Measurements from ENCODE around the gene PLEKHA6.

Gene PLEKHA6

GRCh38 chr1:204218552-204218951, 141.2 kb downstream of the PLEKHA6 start:
- no peak for DNase-seq (ENCODE audit: low read depth in 2 of 2, low spot score in 1 of 2)

DNA sequence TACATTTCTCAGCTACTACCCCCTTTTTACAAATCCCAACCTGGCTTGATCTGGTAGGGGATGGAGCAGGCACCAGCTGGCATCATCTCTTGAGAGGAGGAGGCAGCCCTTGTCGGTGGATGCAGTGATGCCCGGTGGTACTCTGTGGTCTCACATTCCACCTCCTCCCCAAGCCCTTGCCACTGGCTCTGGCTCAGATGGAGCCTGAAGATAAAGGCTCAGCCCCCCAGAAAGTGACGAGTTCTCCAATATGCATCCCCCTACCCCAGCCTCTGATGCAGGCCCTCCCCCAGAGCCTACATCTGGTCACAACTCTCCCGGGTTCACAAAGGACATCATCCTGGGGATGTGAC, 142.1 kb downstream of the PLEKHA6 start:
- DNase-seq (ENCODE audit: low read depth in 2 of 2, low spot score in 1 of 2), result no peak

DNA sequence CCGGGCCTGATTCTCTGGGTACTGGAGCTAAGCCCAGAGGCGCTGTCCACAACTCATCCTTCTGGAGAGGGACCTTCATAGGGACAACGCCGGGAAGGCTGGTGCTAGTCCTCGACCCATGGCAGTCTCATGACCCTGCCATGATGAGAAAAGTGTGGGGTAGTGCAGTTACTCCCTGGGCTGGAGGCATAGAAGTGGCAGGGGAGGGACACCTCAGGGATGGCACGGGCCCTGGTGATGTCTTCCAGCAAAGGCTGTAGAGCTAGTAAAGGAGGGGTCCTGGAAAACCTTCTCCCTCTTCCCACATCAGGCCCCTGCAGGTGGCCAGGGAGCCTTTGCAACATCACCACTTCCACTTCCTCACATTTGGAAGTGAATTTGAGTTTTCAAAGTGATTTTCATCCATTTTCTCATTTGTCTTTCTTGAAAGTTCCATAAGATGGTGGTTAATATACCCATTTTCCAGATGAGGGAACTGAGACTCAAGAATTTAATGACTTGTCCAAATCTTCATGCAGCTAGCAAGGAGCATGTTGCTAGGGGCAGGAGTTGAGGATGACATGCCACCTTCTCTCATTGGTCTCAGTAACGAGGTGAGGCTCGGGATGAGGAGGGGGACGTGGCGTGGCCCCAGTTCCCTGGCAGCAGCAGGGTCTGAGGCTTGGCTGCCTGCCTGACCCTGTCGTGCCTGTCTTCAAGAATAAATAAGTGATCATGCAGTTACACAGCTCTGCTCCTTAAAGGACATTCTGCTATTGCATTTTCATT, 142.7 kb downstream of the PLEKHA6 start:
- DNase-seq (ENCODE audit: low read depth in 2 of 2, low spot score in 1 of 2), result no peak

DNA sequence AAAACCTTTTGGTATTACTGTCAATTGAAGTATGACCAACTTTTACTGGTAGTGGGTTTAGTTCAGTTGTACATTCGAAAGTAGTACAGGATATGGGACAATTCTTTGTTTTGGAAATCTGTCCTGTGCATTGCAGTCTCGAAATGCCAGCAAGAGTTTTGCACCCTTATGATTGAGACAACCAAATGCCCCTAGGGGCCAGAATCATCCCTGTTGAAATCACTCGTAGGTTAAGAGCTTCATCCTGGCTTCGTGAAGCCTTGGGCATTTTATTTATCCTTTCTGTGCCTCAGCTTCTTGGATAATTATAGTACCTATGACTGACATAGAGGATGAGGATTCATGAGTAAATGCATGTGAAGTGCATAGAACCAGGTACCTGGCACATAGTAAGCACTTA, 143.5 kb downstream of the PLEKHA6 start:
- no peak for DNase-seq (ENCODE audit: low read depth in 2 of 2, low spot score in 1 of 2)

DNA sequence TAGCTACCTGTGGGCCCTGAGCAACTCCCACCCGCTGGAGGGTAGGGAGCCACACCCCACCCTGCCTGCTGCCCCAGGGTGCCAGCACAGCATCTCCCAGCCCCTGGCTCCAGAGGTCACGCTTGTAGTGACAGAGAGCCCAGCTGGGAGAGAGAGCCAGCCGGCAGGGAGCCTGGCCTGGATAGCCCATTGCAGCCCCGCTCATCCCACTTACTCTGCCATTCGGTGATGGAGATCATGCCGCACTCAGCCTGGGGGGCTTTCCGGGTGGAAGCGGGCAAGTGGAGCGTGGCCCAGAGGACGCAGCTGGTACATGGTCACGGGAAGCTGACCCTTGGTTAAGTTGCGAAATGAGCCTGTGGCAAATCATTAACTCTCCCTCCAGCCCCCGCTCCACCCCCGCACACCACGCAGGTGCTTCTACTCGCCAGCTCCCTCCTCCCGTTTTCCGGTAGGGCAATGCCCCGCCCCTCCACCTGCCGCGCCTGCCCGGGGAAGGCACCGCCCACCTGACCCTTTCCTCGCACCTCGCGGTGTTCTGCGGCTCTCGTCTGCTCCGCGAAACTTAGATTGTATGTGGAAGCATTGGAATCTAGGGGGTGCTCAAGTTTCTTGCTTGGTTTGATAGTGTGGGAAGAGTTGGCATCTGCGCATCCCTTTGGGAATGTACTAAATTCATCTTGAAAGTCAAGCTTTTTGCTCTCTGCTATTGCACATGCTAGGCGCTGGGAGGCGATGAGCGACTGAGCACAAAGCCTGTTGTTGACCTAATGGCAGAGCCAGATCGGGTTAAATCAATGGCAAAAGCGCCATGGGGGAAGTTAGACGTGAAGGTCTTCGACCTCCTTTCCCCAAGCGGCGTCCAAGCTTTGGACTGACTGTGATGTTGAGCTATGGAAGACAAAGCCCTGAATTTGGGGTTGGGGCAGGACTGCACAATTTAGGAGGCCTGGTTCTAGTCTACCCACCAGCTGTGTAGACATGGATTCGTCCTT, 145.8 kb downstream of the PLEKHA6 start, which contains the start of gene GOLT1A:
TSS of gene GOLT1A (minus strand) at position 321 of the 995 bp plus-strand sequence. CDS start at position 239, 82 bp downstream.
- DNase-seq (ENCODE audit: low read depth in 2 of 2, low spot score in 1 of 2), result no peak

- no peak for DNase-seq (ENCODE audit: low read depth in 2 of 2, low spot score in 1 of 2)
Measured at GRCh38 chr1:204212715-204213114, 147.0 kb downstream of the PLEKHA6 start.

DNA sequence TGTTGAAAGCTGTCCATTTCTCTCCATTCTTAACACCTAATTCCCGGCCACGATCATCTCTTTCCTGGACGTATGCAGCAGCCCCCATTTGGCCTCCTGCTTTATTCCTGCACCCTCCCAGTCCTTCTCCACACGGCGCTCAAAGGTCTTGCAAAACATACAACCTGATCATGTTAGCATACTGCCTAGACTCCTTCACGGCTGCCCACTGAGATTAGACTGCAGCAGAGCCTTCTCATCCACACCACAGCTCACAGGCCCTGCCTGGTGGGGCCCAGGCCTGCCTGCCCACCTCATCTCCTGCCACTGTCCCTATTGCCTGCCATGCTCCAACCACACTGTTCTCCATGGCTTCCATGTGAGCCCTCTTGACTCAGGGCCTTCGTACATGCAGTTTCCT, 148.7 kb downstream of the PLEKHA6 start:
- no peak for DNase-seq (ENCODE audit: low read depth in 2 of 2, low spot score in 1 of 2)

DNA sequence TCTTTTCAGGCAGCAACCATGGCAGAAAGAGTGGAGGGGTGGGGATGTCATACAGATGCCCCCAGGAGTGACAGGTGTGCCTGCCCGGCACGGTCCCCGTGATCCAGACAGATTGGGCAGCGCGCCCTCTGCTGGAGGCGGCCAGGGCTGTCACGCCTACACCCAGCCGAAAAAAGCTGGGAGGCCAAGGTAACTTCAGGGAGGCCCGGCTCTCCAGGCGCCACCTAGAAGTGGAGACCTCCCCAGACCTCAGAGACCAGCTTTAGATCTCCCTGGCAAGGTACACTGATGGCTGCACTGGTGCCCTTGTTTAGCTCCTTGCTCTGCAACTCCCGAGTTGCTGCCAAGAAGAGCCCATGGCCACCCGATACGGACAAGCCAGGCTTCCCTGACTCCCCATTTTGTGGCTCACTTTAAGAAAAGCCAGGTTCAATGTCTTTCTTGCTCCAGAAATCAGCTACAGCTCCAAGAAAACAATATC, 152.6 kb downstream of the PLEKHA6 start:
- peak; percentile 35 to 59 for DNase-seq (ENCODE audit: low read depth in 2 of 2, low spot score in 1 of 2)

DNA sequence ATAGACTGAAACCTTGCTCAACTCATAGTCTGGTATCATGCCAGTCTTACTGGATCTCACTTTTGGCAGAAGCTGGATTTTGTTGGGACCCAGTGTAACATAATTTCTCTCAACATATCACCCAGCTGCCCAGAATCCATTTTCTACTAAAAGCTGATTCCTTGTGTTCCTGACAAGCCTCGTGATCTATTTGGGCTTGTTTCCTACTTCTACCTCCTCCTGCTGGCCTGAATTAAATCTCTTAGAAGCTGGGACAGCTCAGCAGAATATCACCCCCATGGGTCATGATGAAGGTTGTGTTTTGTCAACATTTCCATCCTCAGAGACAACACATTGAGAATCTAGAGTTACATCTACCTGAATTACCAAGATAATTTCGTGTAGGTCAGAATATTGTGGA, 153.6 kb downstream of the PLEKHA6 start:
- no peak for DNase-seq (ENCODE audit: low read depth in 2 of 2, low spot score in 1 of 2)

DNA sequence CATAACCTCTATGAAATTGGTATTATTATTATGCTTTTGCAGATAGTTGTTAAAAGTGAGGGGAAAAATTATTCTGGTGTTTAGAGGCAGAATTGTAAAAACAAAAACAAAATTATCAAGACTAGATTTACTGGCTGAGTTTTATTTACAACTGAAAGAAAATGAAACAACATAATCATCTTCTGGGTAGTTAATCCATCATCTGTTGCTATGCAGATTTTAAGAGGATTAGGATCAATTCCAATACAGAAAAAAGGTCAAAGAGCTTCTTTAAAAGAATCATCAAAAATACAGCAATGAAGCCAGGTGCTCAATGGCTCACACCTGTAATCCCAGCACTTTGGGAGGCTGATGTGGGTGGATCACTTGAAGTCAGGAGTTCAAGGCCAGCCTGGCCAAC, 154.2 kb downstream of the PLEKHA6 start:
- DNase-seq (ENCODE audit: low read depth in 2 of 2, low spot score in 1 of 2), result no peak

GRCh38 chr1:204204944-204205343, 154.8 kb downstream of the PLEKHA6 start:
- no peak for DNase-seq (ENCODE audit: low read depth in 2 of 2, low spot score in 1 of 2)

- DNase-seq (ENCODE audit: low read depth in 2 of 2, low spot score in 1 of 2), result no peak
Measured at GRCh38 chr1:204203206-204203767, 156.4 kb downstream of the PLEKHA6 start.

GRCh38 chr1:204202481-204202880, 157.2 kb downstream of the PLEKHA6 start:
- DNase-seq (ENCODE audit: low read depth in 2 of 2, low spot score in 1 of 2), result no peak

- DNase-seq (ENCODE audit: low read depth in 2 of 2, low spot score in 1 of 2), result no peak
Measured at GRCh38 chr1:204201348-204202040, 158.2 kb downstream of the PLEKHA6 start.

DNA sequence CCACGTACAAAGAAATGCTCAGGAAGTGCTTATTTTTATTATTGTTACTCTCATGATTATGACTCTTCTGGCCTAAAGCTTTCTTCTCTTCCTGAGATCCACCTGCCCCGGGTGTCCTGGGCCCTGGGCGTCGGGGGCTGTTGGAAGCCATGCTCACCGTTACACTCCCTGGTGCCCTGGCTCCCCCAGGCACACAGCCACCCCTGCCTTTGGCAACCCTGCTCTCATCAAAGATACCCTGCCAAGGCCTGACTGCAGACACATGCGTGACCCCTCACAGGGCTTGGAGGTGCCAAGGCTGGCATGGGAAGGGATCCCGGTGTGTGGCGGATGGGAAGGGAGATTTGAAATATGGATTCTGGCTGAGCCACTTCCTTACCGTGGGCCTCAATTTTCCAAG, 160.2 kb downstream of the PLEKHA6 start:
- DNase-seq (ENCODE audit: low read depth in 2 of 2, low spot score in 1 of 2), result no peak

DNA sequence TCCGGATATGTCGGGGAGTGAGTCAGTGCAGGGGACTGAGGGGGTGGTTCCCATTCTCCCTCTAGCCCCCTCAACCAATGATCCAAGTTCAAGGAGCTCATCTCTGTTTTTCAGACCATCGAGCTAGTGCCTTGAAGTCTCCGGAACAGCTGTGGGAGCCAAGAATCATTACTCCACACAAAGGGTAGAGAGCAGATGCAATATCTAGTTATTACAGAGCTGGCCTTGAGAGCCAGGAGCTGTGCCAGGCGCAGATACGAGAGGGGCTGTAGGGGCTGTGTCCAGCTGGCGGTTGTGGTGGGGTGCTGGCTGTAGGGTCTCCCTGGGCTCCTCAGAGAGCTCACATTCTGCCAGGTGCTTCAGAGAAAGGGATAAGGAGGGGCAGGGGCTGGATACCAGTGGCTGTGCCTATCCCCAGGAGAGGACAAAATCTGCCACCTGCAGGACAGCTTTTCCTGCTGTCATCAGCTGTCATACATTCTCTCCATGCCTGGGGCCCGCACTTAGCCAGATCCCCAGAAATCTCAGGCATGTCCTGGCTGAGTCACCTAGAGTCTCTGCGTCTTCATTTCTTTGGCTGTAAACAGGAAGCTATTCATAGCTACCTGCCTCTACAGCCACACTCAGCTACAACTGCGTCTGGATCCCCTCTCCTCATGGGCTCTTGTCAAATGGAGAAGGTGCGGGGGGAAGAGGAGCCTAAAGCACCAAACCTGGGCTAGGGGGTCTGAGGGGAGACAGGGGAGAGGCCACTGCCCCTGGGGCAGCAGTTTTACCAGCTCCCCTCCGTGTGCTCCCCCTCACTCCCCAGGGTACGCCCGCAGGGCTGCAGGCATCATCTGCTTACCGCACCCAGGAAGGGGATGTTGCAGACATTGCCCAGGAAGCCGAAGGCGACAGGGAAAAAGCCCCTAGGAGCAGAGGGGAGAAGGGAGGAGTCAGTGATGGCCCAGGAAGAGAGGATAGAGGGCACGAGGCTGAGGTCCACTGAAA, 161.1 kb downstream of the PLEKHA6 start:
- no peak for DNase-seq (ENCODE audit: low read depth in 2 of 2, low spot score in 1 of 2)

DNA sequence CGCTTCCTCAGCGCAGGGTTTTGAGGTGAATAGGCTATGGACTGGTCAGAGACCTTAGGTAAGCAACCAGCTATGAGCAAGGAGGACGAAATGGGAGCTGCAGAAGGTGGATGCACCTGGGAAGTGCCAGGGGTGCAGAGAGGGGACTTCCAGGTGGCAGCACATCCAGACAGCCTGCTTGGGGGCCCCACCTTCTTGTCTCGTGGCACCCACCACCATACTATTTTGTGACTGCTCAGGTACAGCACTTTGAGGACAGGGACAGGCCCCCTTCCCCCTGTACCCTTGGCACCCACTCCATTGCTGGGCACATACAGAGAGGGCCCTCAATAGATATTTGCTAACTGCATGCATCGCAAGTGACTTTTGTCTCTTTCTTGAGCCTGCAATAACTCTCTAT, 162.7 kb downstream of the PLEKHA6 start:
- no peak for DNase-seq (ENCODE audit: low read depth in 2 of 2, low spot score in 1 of 2)

DNA sequence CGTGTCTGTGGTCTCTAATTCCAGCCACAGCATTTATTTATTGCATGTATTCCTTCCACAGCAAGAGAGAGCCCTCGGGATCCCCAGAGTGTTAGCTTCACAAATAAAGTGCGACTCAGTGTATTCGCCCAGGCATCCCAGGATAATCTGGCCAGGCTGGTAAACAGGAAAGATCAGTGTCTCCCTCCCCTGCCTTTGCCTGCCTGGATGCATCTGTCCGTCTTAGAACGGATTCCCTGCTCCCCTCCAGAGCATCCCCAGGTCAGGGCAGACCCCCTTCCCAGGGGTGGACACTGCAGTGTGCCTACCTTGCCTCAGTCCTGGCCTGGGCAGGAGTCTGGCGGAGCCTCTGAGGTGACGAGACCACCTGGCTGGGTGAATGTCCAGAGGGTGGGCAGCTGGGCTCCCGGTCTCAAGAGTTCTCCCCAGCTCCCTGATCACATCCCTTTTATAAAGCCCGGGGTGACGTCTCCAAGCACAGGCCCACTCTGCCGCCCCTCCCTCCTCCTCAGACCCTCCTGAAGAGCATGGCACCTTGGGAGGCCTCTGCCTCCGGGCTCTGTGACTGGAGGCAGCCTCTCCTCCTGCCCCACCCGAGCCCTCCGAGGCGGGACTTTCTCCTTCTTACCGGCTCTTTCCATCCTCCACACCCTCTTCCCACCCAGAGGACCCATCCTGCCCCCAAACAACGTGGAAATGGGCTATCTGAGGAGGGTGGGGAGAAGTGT, 163.5 kb downstream of the PLEKHA6 start, which contains the start of gene KISS1:
TSS of gene KISS1 (minus strand) at position 424 of the 728 bp plus-strand sequence. CDS start 3,615 bp downstream, outside the sequence.
- DNase-seq (ENCODE audit: low read depth in 2 of 2, low spot score in 1 of 2), result no peak

GRCh38 chr1:204194771-204195170, 165.0 kb downstream of the PLEKHA6 start:
- DNase-seq (ENCODE audit: low read depth in 2 of 2, low spot score in 1 of 2), result no peak

Measured in stimulated activated CD8-positive, alpha-beta memory T cell treated with anti-CD3 and anti-CD28 coated beads, Interleukin-4, amount 100 ng/mL, for 4 hours (primary cell).